Measurements from ENCODE around the gene ATG4D.

DNA sequence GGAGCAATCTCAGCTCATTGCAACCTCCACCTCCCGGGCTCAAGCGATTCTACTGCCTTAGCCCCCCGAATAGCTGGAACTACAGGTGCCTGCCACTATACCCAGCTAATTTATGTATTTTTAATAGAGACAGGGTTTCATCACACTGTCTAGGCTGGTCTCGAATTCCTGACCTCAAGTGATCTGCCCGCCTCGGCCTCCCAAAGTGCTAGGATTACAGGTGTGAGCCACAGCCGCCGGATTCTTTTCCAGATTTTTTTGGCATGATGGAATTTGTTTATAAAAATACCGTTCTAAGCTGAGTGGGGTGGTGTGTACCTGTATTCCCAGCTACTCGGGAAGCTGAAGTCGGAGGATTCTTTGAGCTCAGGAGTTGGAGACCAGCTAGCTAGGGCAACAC, 6.0 kb upstream of the ATG4D start:
- TF ChIP-seq CTCF (IDR thresholded peaks at IDR 0.05) (no peak), POLR2A (IDR thresholded peaks at IDR 0.05) (no peak)
